H54 (cell line): ENCODE results near the gene TRIM14.
"Not testable (repeated sequence)": the region's sequence is repeated elsewhere in the genome, so short reads cannot be mapped to it uniquely, and the experiment has no call there.

Source experiments
- DNase-seq: peaks from one replicate; pipeline ENCODE4 v3.0.0; 2011; ENCODE audit warnings: low spot score, mixed read lengths; ENCODE audit not compliant: insufficient read length
- FAIRE-seq: peaks from 3 replicates; lab custom pipeline; 2011; peaks lifted over from hg19 to GRCh38; lab: Jason Lieb, UNC
- POLR2A ChIP-seq: IDR thresholded peaks from 2 replicates; pipeline ENCODE4 v1.6.1; 2011; ENCODE audit warnings: low read depth, mild to moderate bottlenecking, low read length

The TRIM14 gene

DNA sequence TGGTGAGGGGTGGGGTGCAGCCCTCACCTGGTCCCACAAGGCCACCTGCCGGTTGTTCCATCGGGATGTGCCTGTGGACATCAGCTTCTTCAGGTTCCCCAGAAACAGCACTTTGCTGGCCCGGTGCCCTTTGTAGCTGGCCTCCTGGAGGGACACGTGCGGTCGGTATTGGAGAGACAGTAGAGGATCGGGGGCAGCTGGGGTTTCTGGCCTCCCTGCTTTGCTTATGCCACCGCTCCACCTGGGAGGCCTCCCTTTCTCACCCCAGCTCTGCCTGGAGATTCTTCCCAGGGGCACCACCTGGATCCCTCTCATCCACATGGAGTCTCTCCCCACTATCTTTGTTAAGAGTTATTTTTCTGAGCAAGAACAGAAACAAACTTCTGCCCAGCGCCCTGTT, 13.1 kb upstream of the TRIM14 start:
- DNase-seq (no peak), FAIRE-seq (no peak)
- no peak for TF ChIP-seq POLR2A

DNA sequence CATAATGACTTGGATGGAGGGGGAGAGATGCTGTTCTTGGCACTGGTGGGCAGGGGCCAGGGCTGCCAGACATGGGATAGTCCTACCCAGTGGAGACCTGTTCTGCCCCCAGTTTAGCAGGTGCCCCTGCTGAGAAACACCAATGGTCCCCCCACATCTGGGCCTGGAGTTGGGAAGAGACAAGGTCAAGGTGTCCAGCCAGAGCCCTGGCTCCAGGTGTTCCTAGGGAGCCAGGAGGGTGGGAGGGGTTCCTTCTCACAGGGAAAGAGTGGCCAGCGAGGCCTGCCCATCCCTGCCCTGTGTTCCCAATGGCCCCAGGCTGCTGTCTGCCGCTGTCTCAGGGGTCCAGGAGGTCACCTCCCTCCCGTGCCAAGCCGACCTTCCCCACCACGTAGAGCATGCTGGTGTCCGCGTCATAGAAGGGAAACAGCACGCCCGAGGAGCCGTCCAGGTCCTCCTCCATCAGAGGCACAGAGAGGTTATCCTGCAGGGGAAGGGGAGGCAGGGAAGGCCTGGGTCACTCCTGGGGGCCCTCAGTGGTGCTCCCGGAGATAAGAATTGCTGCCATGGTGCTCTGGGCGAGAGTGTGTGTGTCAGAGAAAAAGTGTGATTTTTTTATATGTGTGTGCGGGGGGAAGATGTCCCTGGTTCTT, 11.7 kb upstream of the TRIM14 start:
- DNase-seq (no peak), FAIRE-seq (no peak)
- TF ChIP-seq POLR2A = no peak

DNA sequence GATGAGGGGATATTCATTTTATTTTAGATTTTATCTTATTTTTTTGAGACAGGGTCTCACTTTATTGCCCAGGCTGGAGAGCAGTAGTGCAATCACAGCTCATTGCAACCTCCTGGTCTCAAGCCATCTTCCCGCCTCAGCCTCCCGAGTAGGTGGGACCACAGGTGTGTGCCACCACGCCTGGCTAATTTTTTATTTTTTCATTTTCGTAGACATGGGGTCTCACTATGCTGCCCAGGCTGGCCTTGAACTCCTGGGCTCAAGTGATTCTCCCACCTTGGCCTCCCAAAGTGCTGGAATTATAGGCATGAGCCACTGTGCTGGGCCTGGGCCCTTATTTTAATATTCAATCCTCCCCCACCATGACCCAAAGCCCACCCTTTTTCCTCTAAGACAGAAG, 11.0 kb upstream of the TRIM14 start:
- not testable (repeated sequence) for DNase-seq, FAIRE-seq

DNA sequence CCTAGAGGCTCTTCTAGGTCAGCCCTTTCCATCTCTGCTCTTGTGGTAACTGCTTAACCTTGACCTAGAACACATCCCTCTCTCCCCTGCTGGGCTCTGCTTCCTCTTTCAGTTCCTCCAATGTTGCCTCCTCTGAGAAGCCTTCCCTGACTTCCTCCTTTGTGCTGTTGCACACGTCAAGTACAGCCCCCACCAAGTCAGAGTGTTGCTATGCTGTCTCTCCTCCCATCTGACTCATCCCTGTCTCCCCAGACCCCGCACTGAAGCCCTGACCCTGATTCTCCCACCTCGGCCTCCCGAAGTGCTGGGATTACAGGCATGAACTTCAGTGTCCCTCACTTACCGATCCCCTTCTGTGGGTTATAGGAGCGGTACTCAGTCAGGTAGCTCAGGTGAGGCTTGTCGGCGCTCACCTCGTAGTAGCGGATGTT, 10.4 kb upstream of the TRIM14 start:
- no peak for TF ChIP-seq POLR2A
- no peak for FAIRE-seq
- no peak for DNase-seq

DNA sequence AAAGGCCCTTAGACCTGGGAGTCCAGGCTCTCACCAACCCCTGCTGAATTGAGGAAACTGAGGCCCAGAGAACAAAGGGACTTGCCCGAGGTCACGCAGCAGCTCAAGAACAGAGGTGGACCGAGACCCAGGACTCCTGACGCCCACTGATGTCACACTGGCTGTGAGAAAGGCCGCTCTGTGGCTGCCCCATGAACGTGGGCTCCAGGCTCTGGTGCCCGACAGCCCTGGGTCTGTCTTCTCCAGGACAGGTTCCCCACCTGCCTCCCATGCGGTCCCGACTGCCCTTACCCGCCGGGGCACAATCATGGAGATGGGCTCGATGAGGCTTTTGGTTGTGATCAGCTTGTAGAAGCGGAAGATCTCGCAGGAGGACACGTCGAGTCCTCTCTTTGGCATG, 9.3 kb upstream of the TRIM14 start:
- DNase-seq = no peak
- FAIRE-seq = no peak
- no peak for TF ChIP-seq POLR2A

DNA sequence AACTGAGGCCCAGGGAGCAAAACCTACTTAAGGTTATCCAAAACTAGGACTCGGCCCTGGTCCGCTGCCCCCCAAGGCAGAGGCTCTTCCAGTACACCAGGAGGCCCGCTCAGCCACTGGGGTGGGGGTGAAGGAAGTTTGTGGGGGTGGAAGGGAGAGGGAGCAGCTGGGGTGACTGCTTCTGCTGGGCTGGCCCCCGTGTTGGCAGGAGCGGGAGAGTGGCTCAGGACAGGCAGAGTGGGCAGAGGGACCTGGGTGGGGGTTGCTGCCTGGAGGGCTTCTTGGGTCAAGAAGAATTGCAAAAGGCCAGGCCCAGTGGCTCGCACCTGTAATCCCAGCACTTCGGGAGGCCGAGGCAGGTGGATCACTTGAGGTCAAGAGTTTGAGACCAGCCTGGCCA, 8.2 kb upstream of the TRIM14 start:
- FAIRE-seq = no peak
- no peak for DNase-seq
- no peak for TF ChIP-seq POLR2A

DNA sequence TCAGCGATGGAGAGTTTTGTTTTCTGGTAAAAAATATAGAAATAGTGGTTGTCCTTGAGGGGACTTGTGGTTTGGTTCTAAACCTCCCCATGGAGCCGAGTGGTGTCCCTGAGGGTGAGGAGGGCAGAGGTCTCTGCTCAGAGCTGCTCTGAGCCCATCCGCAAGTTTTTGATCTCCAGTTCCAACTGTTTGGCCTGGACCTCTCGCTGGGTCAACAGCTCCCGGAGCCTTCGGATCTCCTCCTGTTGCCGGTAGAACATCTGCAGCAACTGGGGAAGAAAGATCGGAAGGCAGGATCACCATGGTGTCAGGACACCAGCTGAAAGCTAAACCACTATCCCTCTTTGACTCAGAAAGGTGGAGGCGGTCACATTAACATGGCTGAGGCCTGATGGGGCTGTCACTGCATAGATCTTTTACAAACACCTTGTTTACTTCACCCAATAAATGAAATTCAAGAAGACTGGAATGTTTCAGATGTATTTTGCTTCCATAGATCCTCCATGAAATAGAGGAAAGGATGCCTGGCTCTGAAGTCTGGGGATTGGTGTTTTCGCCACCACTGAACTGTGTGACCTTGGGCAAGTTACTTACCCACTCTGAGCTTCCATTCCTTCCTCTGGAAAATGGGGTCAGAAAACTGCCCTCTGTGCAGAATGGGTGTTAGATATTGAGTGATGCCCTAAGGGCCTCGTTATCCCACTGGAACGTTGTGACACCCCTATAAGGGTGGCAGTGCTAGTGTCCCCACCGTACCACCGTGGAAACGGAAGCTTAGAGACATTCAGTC, 5.8 kb upstream of the TRIM14 start:
- TF ChIP-seq POLR2A = no peak
- no peak for FAIRE-seq
- no peak for DNase-seq

DNA sequence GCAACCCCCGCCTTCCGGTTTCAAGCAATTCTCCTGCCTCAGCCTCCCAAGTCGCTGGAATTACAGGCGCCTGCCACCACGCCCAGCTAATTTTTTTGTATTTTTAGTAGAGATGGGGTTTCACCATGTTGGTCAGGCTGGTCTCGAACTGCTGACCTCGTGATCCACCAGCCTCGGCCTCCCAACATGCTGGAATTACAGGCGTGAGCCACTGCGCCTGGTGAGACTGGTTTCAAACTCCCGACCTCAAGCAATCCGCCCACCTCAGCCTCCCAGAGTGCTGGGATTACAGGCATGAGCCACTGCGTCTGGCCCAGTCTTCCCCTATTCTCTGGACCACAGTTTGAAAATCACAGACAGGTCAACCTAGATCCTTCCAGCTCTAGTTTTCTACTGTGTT, 5.1 kb upstream of the TRIM14 start:
- FAIRE-seq, DNase-seq: not testable (repeated sequence)

DNA sequence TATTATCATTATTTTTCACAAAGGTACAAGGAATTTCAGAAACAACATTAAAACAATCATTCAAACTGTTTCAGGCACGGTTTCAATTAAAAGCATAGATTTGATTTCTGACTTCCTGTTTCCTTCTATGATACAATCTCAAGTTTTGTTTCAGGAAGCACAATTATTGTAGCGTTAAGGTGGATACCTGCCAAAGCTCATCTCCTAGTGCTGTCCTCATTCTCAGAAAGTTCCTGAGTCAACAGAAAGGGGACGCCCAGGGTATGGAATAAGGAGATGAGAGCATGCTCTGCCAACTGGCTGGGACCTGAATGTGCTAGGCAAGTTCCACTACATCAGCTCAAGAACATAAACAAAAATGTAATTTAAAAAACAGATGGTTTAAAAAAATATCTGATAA, 2.0 kb upstream of the TRIM14 start:
- DNase-seq = no peak

DNA sequence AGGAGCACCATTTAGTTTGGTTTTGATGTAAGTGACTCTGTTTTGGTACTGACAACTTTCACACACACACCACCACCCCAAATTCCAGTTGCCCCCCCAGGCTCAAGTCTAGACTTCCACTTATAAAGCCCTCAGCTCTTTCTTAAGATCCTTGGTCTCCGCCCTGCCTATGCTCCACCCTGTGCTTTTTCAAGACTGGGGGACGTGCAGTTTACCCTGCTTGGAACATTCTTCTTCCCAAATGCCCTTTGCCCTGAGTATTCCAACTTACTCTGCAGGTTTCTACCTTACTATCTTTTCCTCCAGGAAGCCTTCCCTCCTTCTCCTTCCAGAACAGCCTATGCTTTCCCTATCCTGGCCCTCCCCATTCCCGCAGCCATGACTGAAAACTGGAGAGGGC, 1.5 kb upstream of the TRIM14 start:
- TF ChIP-seq POLR2A = no peak
- DNase-seq = no peak
- no peak for FAIRE-seq

More for the DNA sequence above, 2.0 kb upstream of the TRIM14 start:
- TF ChIP-seq POLR2A = no peak
- FAIRE-seq = no peak

DNA sequence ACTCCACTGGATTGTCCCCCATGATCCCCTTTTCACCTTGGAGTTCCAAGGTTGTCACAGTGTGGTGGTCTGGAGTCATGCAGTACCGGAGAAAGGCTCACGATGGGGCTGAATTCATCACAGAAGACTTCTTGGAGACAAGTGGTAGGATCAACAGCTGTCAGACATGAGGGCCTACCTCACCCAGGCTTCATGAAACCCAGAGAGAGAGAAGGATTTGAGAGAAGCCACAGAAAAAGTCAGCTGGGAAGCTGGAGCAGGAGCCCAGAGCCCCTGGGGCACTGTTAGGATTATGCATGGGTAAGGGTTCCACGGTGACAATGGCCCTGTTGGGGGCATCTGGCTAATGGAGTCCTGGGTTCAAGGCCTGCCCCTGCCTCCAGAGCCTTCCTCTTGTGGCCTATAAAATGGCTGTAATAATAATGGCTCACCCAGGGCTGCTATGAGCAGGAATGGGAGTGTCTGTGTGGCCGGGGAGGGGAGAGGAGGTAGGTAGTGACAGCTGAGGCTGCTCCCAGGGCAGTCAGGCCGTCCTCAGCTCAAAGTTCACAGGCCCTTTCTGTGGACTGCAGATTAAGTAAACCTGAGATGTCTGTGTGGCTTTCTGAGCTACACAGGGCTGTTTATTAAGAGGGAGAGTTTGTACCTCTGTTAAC, 910 bp downstream of the TRIM14 start:
- DNase-seq = peak; percentile 76
- FAIRE-seq = peak; percentile 27
- TF ChIP-seq POLR2A = no peak

DNA sequence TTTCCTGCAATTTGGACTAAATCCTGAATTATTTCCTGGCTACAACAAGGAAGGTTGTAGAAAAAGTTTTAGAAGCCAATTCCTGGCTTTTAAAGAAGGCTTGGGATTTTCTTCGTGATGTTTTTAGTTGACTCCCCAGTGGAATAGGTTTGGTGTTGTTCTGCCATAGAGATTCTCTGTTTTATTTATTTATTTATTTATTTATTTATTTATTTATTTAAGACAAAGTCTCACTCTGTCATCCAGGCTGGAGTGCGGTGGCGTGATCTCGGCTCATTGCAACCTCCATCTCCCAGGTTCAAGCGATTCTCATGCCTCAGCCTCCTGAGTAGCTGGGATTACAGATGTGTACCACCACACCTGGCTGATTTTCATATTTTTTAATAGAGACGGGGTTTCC, 1.9 kb downstream of the TRIM14 start:
- DNase-seq, FAIRE-seq: not testable (repeated sequence)

DNA sequence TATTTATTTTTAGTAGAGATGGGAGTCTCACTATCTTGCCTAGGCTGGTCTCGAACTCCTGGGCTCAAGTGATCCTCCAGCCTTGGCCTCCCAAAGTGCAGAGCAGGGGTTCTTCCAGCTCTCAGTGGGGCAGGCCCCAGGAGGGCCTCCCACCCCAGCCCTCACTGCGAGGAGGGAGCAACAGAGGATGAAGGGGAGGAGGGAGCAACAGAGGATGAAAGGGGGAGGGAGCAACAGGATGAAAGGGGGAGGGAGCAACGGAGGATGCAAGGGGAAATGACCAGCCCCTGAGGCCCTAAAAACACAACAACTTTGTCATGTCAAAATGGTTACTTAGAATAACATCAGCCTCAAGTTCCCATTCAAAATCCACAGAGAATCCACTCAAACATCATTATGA, 10.0 kb downstream of the TRIM14 start:
- DNase-seq (no peak), FAIRE-seq (no peak)
- TF ChIP-seq POLR2A = no peak

DNA sequence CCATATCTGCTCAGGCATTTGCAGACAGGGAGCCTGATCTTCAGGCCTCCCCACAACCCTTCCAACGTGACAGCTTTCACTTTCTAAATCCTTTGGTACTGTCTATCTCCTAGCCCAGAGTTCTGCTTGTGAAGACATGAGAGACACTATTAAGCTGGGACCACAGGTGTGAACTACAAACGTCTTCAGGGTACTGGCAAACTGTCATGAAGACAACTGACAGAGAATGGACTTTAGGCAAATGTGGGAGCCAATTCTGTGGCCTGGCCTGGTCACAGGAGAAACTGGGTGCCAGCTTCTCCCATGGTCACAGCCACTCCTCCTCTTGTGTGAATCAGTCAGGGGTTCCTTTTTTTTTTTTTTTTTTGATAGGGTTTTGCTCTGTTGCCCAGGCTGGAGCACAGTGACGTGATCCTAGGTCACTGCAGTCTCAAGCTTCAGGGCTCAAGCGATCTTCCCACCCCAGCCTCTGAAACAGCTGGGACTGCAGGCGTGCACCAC, 10.4 kb downstream of the TRIM14 start:
- no peak for TF ChIP-seq POLR2A
- no peak for DNase-seq
- FAIRE-seq = no peak
